Gastroesophageal sphincter (tissue), 3 donors: ENCODE data around the gene ALPI.

Source experiments
- CTCF ChIP-seq, 4 experiments: fragments of 200-600 bp in 2 of 4; fragments of 450-650 bp in 2 of 4; sonication (generic) in 1 of 4; IDR thresholded peaks; one replicate each; pipeline ENCODE4 v1.5.1; 2017 to 2019; ENCODE audit warnings: antibody characterized with exemption in 4 of 4, mild to moderate bottlenecking in 2 of 4, moderate library complexity in 2 of 4
- EP300 ChIP-seq: sonication (generic); formaldehyde crosslinking; IDR thresholded peaks from one replicate; pipeline ENCODE4 v1.6.1; 2017; ENCODE audit warnings: antibody characterized with exemption, mild to moderate bottlenecking
- POLR2A ChIP-seq, 2 donors: fragments of 450-650 bp; IDR thresholded peaks; one replicate each; pipeline ENCODE4 v1.6.1; 2017; ENCODE audit warnings: antibody characterized with exemption in 2 of 2, mild to moderate bottlenecking in 2 of 2, moderate library complexity in 1 of 2
- POLR2AphosphoS5 ChIP-seq: sonication (generic); formaldehyde crosslinking; IDR thresholded peaks from one replicate; pipeline ENCODE4 v1.6.1; 2017; ENCODE audit warnings: antibody characterized with exemption

- no peak for TF ChIP-seq POLR2A (IDR thresholded peaks at IDR 0.05)
- TF ChIP-seq CTCF (IDR thresholded peaks at IDR 0.05): no peak
- no peak for TF ChIP-seq POLR2AphosphoS5
- no peak for TF ChIP-seq EP300
Observed at GRCh38 chr2:232418466-232419244, 37.3 kb upstream of the ALPI start.
